Fibroblast of gingiva (primary cell): ENCODE data around the gene CRY1.
"Not testable (repeated sequence)": the region's sequence is repeated elsewhere in the genome, so short reads cannot be mapped to it uniquely, and the experiment has no call there.

Experiments
- DNase-seq: peaks from one replicate; pipeline ENCODE4 v3.0.0-alpha.2; 2011; ENCODE audit warnings: low read depth

The CRY1 gene

DNA sequence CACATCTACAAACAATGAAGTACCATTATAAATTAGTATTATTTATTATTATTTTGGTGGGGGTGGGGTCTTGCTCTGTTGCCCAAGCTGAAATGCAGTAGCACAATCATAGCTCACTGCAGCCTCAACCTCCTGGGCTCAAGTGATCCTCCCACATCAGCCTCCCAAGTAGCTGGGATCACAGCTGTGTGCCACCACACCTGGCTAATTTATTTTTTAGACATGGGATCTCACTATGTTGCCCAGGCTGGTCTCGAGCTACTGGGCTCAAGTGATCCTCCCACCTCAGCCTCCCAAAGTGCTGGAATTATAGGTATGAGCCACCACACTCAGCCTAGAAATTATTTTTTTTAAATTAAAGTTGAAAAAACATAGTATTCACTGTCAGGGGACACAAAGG lies 15.0 kb upstream of the CRY1 start:
- not testable (repeated sequence) for DNase-seq

DNA sequence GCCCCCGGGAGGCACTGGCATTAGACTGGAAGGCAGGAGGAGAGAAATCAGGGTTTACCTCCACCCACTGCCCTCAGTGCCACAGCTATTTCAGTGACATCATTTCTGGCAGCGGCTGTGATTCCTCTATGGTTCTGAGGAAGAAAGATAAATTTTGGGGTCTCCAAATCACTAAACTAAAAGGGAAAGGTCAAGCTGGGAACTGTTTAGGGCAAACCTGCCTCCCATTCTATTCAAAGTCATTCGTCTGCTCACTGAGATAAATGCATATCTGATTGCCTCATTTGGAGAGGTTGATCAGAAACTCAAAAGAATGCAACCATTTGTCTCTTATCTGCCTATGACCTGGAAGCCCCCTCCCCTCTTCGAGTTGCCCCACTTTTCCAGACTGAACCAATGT lies 14.0 kb upstream of the CRY1 start:
- DNase-seq = no peak

DNA sequence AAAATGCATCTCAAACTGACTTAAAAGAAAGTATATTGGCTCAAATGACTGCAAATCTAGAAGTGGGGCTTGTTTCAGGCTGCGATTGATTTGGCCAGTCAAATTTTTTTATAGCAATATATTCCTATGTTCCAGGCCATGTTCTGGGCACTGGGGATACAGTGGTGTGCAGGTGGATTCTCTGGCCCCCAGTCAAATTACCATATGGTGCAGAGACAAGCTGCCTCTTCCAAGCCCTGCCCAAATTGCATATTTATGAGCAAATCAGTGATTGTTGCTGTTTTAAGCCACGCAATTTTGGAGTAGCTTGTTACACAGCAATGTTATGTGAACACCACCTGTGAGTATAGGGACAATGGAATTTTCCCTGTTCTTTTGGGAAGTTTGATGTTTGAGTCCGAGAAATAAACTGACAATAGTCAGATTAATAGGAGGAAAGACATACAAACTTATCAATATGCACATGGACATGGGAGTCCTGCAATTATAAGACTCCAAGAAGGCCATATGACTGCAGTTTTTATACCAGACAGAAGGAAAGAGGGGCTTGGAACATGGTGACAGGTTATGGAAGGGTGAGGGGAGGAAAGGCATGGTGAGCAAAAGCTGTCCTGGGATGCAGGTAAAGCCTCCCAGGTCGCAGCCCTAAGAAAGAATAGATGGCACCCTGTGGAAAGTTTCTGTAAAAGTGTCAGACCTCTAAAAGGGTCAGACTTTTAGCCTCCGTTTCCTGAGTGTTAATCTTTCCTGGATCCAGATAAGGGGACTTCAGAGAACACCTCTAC lies 13.1 kb upstream of the CRY1 start:
- DNase-seq = no peak

- no peak for DNase-seq
These were observed 12.0 kb upstream of the CRY1 start for GRCh38 chr12:107105410-107105703.

- DNase-seq = no peak
These were observed 10.2 kb upstream of the CRY1 start for GRCh38 chr12:107103516-107103915.

DNA sequence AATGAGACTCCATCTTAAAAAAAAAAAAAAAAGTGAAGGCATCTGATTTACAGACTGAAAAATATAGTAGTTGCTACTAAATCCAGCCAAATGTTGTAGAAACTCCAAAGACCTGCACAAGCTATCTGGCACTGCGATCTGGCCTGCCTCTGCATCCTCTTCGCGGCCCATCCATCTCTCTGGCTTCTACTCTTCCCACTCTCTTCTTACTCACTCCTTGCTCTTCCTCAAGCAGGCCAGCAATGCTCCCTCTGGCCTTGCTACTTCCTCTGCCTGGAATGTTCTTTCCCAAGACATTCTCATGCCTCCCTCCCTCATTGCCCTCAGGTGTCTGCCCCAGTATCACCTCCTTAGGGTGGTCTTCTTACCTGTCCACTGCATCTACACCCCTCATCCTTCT lies 9.7 kb upstream of the CRY1 start:
- DNase-seq = no peak

GRCh38 chr12:107102294-107102693 lies 8.9 kb upstream of the CRY1 start:
- no peak for DNase-seq

- DNase-seq = no peak
These were observed 8.3 kb upstream of the CRY1 start for GRCh38 chr12:107101651-107102050.

DNA sequence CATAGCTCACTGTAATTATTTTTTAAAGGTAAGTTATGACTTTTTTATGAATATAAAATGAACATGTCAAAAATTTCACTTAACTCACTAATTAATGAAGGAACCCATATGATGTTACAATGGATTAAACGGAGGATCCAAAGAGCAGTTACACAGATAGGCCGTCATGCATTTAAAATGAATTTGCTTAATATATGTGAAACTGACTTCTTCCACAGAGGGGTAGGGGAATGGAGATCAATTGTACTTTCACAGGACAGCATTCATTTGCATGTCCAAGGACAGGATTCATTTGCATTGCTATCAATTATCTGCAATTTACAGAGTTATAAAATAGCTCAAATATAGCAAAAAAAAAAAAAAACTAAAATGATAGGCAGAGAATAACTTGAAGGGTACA lies 6.6 kb upstream of the CRY1 start:
- no peak for DNase-seq

- DNase-seq = no peak
These were observed 3.2 kb upstream of the CRY1 start for GRCh38 chr12:107096571-107096970.

DNA sequence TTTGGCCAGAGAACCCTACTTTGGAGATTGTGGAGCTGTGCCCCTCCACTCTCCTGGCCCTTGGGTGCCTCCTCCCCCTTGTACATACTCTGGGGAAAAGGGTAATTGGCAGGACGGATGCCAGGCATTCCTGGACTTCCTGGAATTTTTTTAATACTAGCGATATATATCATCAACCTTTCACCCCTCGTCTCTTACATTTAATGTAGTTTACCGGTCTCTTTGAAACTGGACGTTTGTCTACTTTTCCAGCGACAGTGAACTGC lies 767 bp upstream of the CRY1 start:
- DNase-seq = no peak

- DNase-seq = no peak
These were observed 506 bp downstream of the CRY1 start for GRCh38 chr12:107092669-107093416.

- peak; percentile 91 for DNase-seq
These were observed 1.2 kb downstream of the CRY1 start for GRCh38 chr12:107091989-107092641.

GRCh38 chr12:107091381-107091780 lies 2.0 kb downstream of the CRY1 start:
- DNase-seq = peak; percentile 24

GRCh38 chr12:107090711-107091110 lies 2.6 kb downstream of the CRY1 start:
- no peak for DNase-seq

GRCh38 chr12:107088912-107089311 lies 4.4 kb downstream of the CRY1 start:
- no peak for DNase-seq

DNA sequence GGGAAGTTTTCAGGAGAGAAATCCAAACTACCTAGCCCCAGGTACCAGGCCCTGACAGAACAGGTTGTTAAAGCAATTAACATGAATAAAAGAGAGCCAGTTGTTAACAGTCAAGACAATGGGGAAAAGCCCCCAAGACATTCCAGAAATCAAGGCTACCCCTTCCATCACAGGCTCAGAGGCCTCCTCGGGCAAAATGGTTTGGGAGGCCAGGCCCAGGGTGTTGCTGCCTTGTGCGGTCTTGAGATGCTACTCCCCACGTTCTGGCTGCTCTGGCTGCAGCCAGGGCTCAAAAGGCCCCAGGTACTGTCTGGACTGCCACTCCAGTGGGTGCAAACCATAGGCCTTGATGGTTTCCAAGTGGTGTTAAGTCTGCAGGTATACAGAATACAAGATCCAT lies 7.0 kb downstream of the CRY1 start:
- DNase-seq = no peak

GRCh38 chr12:107081778-107082177 lies 11.6 kb downstream of the CRY1 start:
- no peak for DNase-seq

GRCh38 chr12:107080299-107080698 lies 13.1 kb downstream of the CRY1 start:
- DNase-seq = no peak

GRCh38 chr12:107079172-107080011 lies 14.0 kb downstream of the CRY1 start:
- peak; percentile 38 for DNase-seq

GRCh38 chr12:107073266-107073665 lies 20.1 kb downstream of the CRY1 start:
- DNase-seq = not testable (repeated sequence)

DNA sequence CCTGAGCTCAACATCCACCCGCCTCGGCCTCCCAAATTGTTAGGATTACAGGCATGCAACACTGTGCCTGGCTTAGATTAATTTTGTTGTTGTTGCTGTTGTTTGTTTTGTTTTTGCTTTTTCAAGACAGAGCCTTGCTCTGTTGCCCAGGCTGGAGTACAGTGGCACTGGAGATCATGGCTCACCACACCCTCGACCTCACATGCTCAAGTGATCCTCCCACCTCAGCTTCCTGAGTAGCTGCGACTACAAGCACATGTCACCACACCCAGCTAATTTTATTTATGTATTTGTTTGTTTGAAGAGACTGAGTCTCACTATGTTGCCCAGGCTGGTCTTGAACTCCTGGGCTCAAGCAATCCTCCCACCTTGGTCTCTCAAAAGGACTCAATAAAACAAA lies 26.7 kb downstream of the CRY1 start:
- no peak for DNase-seq

DNA sequence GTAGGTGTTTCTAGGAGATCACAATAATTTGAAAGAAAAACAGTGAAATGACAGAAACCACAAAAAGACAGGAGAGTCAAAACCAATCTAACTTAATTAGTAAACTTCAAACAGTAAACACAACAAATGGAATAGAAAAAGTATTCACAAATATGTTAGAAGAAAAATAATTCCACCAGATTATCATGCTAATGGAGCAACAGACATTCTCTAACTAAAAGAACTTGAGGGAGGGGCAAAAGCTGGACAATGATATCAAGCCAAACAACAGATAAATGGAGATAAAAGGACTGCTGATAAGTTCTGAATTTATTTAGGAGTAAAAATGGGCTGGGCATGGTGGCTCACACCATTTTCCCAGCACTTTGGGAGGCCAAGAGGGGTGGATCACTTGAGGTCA lies 28.7 kb downstream of the CRY1 start:
- no peak for DNase-seq
